ENCODE results near the gene NCDN.

- no peak for TF ChIP-seq CTCF (IDR thresholded peaks at IDR 0.05)
- TF ChIP-seq EP300 (IDR thresholded peaks at IDR 0.05): no peak
Measured at GRCh38 chr1:35531368-35531767, 26.2 kb upstream of the NCDN start.

All from sigmoid colon (tissue), 4 donors.